ENCODE data around the gene HSF4.

HSF4 gene

GRCh38 chr16:67188798-67189197 lies 24.3 kb downstream of the HSF4 start:
- DNase-seq (ENCODE audit: low read depth, low spot score) = no peak
- H3K4me3 ChIP-seq (ENCODE audit: low read depth, low read length) = no peak overlapping the region
- ChIA-PET POLR2A (no interaction called here), CTCF (interaction anchor here (0.8 to 10.2 kb wide), 10 partner anchors 9 to 237 kb away, joined by 3 to 128 read pairs (median 26); partner anchors contain the start of genes FBXL8, NOL3 and TRADD)
- TF ChIP-seq CTCF (IDR thresholded peaks at IDR 0.05; ENCODE audit: insufficient read depth, low read length, missing control alignments) = no peak

- POLR2A ChIA-PET = no interaction called here
- CTCF ChIA-PET = interaction anchor here (2.1 to 10.2 kb wide), 4 partner anchors 8 to 238 kb away, joined by 5 to 128 read pairs (median 52); no protein-coding TSS in a partner anchor
- H3K4me3 ChIP-seq (ENCODE audit: low read depth, low read length) = no peak within 1 kb of the TSS
- DNase-seq (ENCODE audit: low read depth, low spot score) = no peak
- TF ChIP-seq CTCF (IDR thresholded peaks at IDR 0.05; ENCODE audit: insufficient read depth, low read length, missing control alignments) = no peak
Observed at GRCh38 chr16:67190041-67190440, 25.5 kb downstream of the HSF4 start, which contains the start of gene EXOC3L1. Gene EXOC3L1, minus strand, starts transcription at chr16:67190136. Its CDS starts 460 bp downstream, at chr16:67189676.

GRCh38 chr16:67190448-67191399 lies 26.2 kb downstream of the HSF4 start:
- ChIA-PET POLR2A (no interaction called here), CTCF (interaction anchor here (2.1 to 10.2 kb wide), 3 partner anchors 7 to 239 kb away, joined by 5 to 128 read pairs (median 90); no protein-coding TSS in a partner anchor)
- DNase-seq (ENCODE audit: low read depth, low spot score) = no peak
- TF ChIP-seq CTCF (IDR thresholded peaks at IDR 0.05; ENCODE audit: insufficient read depth, low read length, missing control alignments) = no peak
- no peak overlapping the region for H3K4me3 ChIP-seq (ENCODE audit: low read depth, low read length)

- TF ChIP-seq CTCF (IDR thresholded peaks at IDR 0.05; ENCODE audit: insufficient read depth, low read length, missing control alignments) = no peak
- H3K4me3 ChIP-seq (ENCODE audit: low read depth, low read length) = peak overlapping the region; percentile 56
- DNase-seq (ENCODE audit: low read depth, low spot score) = no peak
- ChIA-PET POLR2A (no interaction called here), CTCF (interaction anchor here (7.5 kb wide), 1 partner anchor 240 kb away, joined by 90 read pairs; no protein-coding TSS in a partner anchor)
Observed at GRCh38 chr16:67191411-67191994, 27.0 kb downstream of the HSF4 start.

GRCh38 chr16:67191995-67192681 lies 27.6 kb downstream of the HSF4 start, which contains the start of gene E2F4:
Gene E2F4, plus strand, starts transcription at chr16:67192155. Its CDS starts 73 bp downstream, at chr16:67192228.
- POLR2A ChIA-PET = no interaction called here
- CTCF ChIA-PET = interaction anchor here (0.9 to 9.3 kb wide), 2 partner anchors 19 to 238 kb away, joined by 3 to 83 read pairs; no protein-coding TSS in a partner anchor

More at GRCh38 chr16:67191995-67192681, 27.6 kb downstream of the HSF4 start, which contains the start of gene E2F4:
- TF ChIP-seq CTCF (IDR thresholded peaks at IDR 0.05; ENCODE audit: insufficient read depth, low read length, missing control alignments) = no peak
- DNase-seq (ENCODE audit: low read depth, low spot score) = peak; percentile 40
- peak within 1 kb of the TSS; percentile 97 for H3K4me3 ChIP-seq (ENCODE audit: low read depth, low read length)

All from AG04449 (cell line).